HEK293 (cell line): ENCODE measurements around the gene RGS11.

Experiments
- CTCF ChIA-PET: fragments of 350-600 bp; formaldehyde crosslinking; extraction: SDS; loops from one replicate; lab custom pipeline; 2021; ENCODE audit warnings: antibody characterized with exemption; lab: Yijun Ruan, JAX
- POLR2A ChIA-PET: fragments of 300-600 bp; formaldehyde crosslinking; extraction: SDS; loops from one replicate; lab custom pipeline; 2020; ENCODE audit warnings: antibody characterized with exemption, inconsistent platforms; lab: Yijun Ruan, JAX
- H3K27ac ChIP-seq: fragments of 200-500 bp; sonication (Bioruptor generic); 2 replicates; pipeline ENCODE4 v1.5.1; 2014; ENCODE audit warnings: low read depth, low read length, control low read depth, inconsistent platforms; ENCODE audit errors: extremely low read depth
- H3K36me3 ChIP-seq, 2 experiments: fragments of 200-500 bp in 1 of 2; sonication (Bioruptor generic) in 1 of 2; 1 replicate in 1 of 2; 2 replicates in 1 of 2; pipeline ENCODE4 v1.5.1; 2014 to 2017; ENCODE audit warnings: inconsistent platforms in 2 of 2, low read length in 2 of 2; ENCODE audit not compliant: control insufficient read depth in 2 of 2, insufficient read depth in 1 of 2
- H3K4me1 ChIP-seq: fragments of 200-500 bp; sonication (Bioruptor generic); 2 replicates; pipeline ENCODE4 v1.5.1; 2014; ENCODE audit warnings: mild to moderate bottlenecking, low read length, inconsistent platforms; ENCODE audit not compliant: control insufficient read depth, insufficient read depth
- H3K4me3 ChIP-seq: 2 replicates; pipeline ENCODE4 v1.5.1; 2011; ENCODE audit warnings: low read depth, mild to moderate bottlenecking, control low read depth, low read length, moderate library complexity
- H3K9me3 ChIP-seq: fragments of 200-500 bp; sonication (Bioruptor generic); 2 replicates; pipeline ENCODE4 v1.5.1; 2014; ENCODE audit warnings: low read depth, low read length, inconsistent platforms; ENCODE audit not compliant: control insufficient read depth, insufficient read depth
- PRDM1 ChIP-seq: fragments of 450-650 bp; formaldehyde crosslinking; IDR thresholded peaks from 2 replicates; pipeline ENCODE4; 2016; ENCODE audit warnings: missing biosample characterization, missing genetic modification characterization
- SP3 ChIP-seq: fragments of 450-650 bp; formaldehyde crosslinking; IDR thresholded peaks from 2 replicates; pipeline ENCODE4 v1.5.1; 2016; ENCODE audit warnings: missing biosample characterization, missing genetic modification characterization
- ZNF311 ChIP-seq: fragments of 450-650 bp; formaldehyde crosslinking; IDR thresholded peaks from 2 replicates; pipeline ENCODE4 v1.5.1; 2017; ENCODE audit warnings: missing biosample characterization, missing genetic modification characterization, borderline replicate concordance
- ZNF335 ChIP-seq: fragments of 450-650 bp; formaldehyde crosslinking; conservative IDR thresholded peaks from 2 replicates; pipeline ENCODE4 v1.5.1; 2016; ENCODE audit warnings: missing biosample characterization, missing genetic modification characterization
- ZNF350 ChIP-seq: fragments of 450-650 bp; formaldehyde crosslinking; IDR thresholded peaks from 2 replicates; pipeline ENCODE4 v1.5.0; 2017; ENCODE audit warnings: missing biosample characterization, mild to moderate bottlenecking, missing genetic modification characterization
- ZNF433 ChIP-seq: fragments of 450-650 bp; formaldehyde crosslinking; IDR thresholded peaks from 2 replicates; pipeline ENCODE4 v1.5.1; 2016; ENCODE audit warnings: missing biosample characterization, missing genetic modification characterization, low read depth
- ZNF514 ChIP-seq: fragments of 450-650 bp; formaldehyde crosslinking; IDR thresholded peaks from 2 replicates; pipeline ENCODE4 v1.5.1; 2016; ENCODE audit warnings: missing biosample characterization, missing genetic modification characterization
- ZNF521 ChIP-seq: fragments of 450-650 bp; formaldehyde crosslinking; IDR thresholded peaks from 2 replicates; pipeline ENCODE4 v1.5.1; 2017; ENCODE audit warnings: missing biosample characterization, mild to moderate bottlenecking, missing genetic modification characterization
- ZNF530 ChIP-seq: fragments of 450-650 bp; formaldehyde crosslinking; IDR thresholded peaks from 2 replicates; pipeline ENCODE4 v1.5.1; 2016; ENCODE audit warnings: low read depth, missing biosample characterization, missing genetic modification characterization
- ZNF544 ChIP-seq: fragments of 450-650 bp; formaldehyde crosslinking; IDR thresholded peaks from 2 replicates; pipeline ENCODE4 v1.5.0; 2017; ENCODE audit warnings: missing biosample characterization, missing genetic modification characterization
- ZNF776 ChIP-seq: fragments of 450-650 bp; formaldehyde crosslinking; IDR thresholded peaks from 2 replicates; pipeline ENCODE4 v1.5.0; 2017; ENCODE audit warnings: missing biosample characterization, missing genetic modification characterization, borderline replicate concordance
- TF ChIP-seq, protein P1 (sequence below): fragments of 450-650 bp; formaldehyde crosslinking; IDR thresholded peaks from 2 replicates; pipeline ENCODE4 v1.5.1; 2016; ENCODE audit warnings: missing biosample characterization, missing genetic modification characterization
- TF ChIP-seq, protein P2 (sequence below): fragments of 450-650 bp; formaldehyde crosslinking; conservative IDR thresholded peaks from 2 replicates; pipeline ENCODE4 v1.5.1; 2016; ENCODE audit warnings: low read depth, missing biosample characterization, missing genetic modification characterization
- TF ChIP-seq, protein P3 (sequence below): fragments of 450-650 bp; formaldehyde crosslinking; optimal IDR thresholded peaks from 2 replicates; pipeline ENCODE3; 2016; ENCODE audit warnings: missing biosample characterization, mild to moderate bottlenecking, missing genetic modification characterization
- TF ChIP-seq, protein P4 (sequence below): fragments of 450-650 bp; formaldehyde crosslinking; IDR thresholded peaks from 2 replicates; pipeline ENCODE4 v1.5.1; 2016; ENCODE audit warnings: missing biosample characterization, missing genetic modification characterization
- TF ChIP-seq, protein P5 (sequence below): fragments of 450-650 bp; formaldehyde crosslinking; IDR thresholded peaks from 2 replicates; pipeline ENCODE4 v1.5.1; 2016; ENCODE audit warnings: missing biosample characterization, missing genetic modification characterization, borderline replicate concordance
- TF ChIP-seq, protein P6 (sequence below): fragments of 450-650 bp; IDR thresholded peaks from 2 replicates; pipeline ENCODE4 v1.5.1; 2018; ENCODE audit warnings: missing biosample characterization, mild to moderate bottlenecking, missing genetic modification characterization
- TF ChIP-seq, protein P7 (sequence below): fragments of 450-650 bp; formaldehyde crosslinking; IDR thresholded peaks from 2 replicates; pipeline ENCODE4 v1.5.1; 2016; ENCODE audit warnings: missing biosample characterization, missing genetic modification characterization

Gene RGS11

DNA sequence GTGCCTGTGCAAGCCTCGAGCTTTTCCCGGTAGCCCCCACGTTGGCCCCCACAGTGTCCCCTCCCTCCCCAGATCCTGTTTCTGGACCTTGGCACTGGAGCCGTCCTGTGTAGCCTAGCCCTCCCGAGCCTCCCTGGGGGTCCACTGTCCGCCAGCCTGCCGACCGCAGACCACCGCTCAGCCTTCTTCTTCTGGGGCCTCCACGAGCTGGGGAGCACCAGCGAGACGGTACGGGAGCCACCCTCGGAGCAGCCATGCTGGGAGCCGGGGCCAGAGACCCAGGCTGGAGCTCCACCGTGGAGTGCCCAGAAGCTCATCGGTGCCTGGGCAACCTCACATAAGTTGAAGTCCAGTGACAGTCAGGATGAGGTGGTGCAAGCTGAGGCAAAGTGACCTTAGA, 11.8 kb downstream of the RGS11 start (continued):
- TF ChIP-seq, protein P1, sequence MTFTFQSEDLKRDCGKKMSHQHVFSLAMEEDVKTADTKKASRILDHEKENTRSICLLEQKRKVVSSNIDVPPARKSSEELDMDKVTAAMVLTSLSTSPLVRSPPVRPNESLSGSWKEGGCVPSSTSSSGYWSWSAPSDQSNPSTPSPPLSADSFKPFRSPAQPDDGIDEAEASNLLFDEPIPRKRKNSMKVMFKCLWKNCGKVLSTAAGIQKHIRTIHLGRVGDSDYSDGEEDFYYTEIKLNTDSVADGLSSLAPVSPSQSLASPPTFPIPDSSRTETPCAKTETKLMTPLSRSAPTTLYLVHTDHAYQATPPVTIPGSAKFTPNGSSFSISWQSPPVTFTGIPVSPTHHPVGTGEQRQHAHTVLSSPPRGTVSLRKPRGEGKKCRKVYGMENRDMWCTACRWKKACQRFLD (tag by site-specific recombination): no peak
- TF ChIP-seq ZNF350 (tag by site-specific recombination): no peak
- no peak for TF ChIP-seq ZNF776 (tag by site-specific recombination)
- no peak for TF ChIP-seq ZNF514 (tag by site-specific recombination)
- TF ChIP-seq, protein P2, sequence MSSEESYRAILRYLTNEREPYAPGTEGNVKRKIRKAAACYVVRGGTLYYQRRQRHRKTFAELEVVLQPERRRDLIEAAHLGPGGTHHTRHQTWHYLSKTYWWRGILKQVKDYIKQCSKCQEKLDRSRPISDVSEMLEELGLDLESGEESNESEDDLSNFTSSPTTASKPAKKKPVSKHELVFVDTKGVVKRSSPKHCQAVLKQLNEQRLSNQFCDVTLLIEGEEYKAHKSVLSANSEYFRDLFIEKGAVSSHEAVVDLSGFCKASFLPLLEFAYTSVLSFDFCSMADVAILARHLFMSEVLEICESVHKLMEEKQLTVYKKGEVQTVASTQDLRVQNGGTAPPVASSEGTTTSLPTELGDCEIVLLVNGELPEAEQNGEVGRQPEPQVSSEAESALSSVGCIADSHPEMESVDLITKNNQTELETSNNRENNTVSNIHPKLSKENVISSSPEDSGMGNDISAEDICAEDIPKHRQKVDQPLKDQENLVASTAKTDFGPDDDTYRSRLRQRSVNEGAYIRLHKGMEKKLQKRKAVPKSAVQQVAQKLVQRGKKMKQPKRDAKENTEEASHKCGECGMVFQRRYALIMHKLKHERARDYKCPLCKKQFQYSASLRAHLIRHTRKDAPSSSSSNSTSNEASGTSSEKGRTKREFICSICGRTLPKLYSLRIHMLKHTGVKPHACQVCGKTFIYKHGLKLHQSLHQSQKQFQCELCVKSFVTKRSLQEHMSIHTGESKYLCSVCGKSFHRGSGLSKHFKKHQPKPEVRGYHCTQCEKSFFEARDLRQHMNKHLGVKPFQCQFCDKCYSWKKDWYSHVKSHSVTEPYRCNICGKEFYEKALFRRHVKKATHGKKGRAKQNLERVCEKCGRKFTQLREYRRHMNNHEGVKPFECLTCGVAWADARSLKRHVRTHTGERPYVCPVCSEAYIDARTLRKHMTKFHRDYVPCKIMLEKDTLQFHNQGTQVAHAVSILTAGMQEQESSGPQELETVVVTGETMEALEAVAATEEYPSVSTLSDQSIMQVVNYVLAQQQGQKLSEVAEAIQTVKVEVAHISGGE: no peak
- TF ChIP-seq PRDM1 (tag by site-specific recombination): no peak

DNA sequence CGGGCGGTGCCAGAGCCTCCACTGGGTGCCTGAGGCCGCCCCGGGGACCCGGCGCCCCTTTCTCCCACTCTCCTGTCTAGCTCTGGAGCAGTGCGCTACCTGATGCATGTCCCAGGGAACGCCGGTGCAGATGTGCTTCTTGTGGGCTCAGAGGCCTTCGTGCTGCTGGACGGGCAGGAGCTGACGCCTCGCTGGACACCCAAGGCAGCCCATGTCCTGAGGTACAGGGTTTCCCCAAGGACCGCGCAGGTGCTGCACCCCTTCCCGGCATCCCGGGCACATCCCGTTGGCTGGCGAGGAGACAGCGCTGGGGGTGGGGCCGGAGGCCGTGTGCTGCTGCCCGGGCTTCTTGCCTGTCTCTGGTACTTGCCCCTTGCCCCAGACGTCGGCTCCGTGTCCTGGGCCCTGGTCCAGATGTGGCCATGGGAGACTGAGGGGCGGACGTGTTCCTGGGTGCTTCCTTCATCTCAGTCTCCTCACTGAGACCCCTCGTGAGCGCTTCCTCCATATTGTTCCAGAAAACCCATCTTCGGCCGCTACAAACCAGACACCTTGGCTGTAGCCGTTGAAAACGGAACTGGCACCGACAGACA, 12.5 kb downstream of the RGS11 start:
- H3K9me3 ChIP-seq: no peaks in the 10 kb centered on the region
- no peak overlapping the region for H3K27ac ChIP-seq
- H3K4me1 ChIP-seq: no peaks in the 10 kb centered on the region
- ChIA-PET POLR2A (no interaction called here), CTCF (interaction anchor here (0.9 kb wide), 1 partner anchor 9 kb away, joined by 3 read pairs; no protein-coding TSS in a partner anchor)
- H3K36me3 ChIP-seq: peaks cover 0 to 55% of the 10 kb centered on the region in 2 experiments; a peak in 1 of 3 replicates
- no peak overlapping the region for H3K4me3 ChIP-seq
- no peak for TF ChIP-seq ZNF544 (tag by site-specific recombination)
- TF ChIP-seq ZNF433: no peak
- no peak for TF ChIP-seq ZNF530 (tag by site-specific recombination)
- TF ChIP-seq ZNF311: no peak
- no peak for TF ChIP-seq ZNF335 (tag by site-specific recombination)
- TF ChIP-seq, protein P3, sequence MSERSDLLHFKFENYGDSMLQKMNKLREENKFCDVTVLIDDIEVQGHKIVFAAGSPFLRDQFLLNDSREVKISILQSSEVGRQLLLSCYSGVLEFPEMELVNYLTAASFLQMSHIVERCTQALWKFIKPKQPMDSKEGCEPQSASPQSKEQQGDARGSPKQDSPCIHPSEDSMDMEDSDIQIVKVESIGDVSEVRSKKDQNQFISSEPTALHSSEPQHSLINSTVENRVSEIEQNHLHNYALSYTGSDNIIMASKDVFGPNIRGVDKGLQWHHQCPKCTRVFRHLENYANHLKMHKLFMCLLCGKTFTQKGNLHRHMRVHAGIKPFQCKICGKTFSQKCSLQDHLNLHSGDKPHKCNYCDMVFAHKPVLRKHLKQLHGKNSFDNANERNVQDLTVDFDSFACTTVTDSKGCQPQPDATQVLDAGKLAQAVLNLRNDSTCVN: no peak
- no peak for TF ChIP-seq ZNF521 (tag by site-specific recombination)
- no peak for TF ChIP-seq ZNF776 (tag by site-specific recombination)
- TF ChIP-seq, protein P4, sequence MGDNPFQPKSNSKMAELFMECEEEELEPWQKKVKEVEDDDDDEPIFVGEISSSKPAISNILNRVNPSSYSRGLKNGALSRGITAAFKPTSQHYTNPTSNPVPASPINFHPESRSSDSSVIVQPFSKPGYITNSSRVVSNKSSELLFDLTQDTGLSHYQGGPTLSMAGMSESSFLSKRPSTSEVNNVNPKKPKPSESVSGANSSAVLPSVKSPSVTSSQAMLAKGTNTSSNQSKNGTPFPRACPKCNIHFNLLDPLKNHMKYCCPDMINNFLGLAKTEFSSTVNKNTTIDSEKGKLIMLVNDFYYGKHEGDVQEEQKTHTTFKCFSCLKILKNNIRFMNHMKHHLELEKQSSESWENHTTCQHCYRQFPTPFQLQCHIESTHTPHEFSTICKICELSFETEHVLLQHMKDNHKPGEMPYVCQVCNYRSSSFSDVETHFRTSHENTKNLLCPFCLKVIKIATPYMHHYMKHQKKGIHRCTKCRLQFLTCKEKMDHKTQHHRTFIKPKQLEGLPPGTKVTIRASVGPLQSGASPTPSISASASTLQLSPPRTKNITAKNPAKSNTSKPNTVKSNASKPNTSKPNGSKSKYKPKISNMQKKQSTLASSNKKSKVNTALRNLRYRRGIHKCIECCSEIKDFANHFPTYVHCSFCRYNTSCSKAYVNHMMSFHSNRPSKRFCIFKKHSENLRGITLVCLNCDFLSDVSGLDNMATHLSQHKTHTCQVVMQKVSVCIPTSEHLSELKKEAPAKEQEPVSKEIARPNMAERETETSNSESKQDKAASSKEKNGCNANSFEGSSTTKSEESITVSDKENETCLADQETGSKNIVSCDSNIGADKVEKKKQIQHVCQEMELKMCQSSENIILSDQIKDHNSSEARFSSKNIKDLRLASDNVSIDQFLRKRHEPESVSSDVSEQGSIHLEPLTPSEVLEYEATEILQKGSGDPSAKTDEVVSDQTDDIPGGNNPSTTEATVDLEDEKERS (tag by site-specific recombination): no peak
- TF ChIP-seq, protein P5, sequence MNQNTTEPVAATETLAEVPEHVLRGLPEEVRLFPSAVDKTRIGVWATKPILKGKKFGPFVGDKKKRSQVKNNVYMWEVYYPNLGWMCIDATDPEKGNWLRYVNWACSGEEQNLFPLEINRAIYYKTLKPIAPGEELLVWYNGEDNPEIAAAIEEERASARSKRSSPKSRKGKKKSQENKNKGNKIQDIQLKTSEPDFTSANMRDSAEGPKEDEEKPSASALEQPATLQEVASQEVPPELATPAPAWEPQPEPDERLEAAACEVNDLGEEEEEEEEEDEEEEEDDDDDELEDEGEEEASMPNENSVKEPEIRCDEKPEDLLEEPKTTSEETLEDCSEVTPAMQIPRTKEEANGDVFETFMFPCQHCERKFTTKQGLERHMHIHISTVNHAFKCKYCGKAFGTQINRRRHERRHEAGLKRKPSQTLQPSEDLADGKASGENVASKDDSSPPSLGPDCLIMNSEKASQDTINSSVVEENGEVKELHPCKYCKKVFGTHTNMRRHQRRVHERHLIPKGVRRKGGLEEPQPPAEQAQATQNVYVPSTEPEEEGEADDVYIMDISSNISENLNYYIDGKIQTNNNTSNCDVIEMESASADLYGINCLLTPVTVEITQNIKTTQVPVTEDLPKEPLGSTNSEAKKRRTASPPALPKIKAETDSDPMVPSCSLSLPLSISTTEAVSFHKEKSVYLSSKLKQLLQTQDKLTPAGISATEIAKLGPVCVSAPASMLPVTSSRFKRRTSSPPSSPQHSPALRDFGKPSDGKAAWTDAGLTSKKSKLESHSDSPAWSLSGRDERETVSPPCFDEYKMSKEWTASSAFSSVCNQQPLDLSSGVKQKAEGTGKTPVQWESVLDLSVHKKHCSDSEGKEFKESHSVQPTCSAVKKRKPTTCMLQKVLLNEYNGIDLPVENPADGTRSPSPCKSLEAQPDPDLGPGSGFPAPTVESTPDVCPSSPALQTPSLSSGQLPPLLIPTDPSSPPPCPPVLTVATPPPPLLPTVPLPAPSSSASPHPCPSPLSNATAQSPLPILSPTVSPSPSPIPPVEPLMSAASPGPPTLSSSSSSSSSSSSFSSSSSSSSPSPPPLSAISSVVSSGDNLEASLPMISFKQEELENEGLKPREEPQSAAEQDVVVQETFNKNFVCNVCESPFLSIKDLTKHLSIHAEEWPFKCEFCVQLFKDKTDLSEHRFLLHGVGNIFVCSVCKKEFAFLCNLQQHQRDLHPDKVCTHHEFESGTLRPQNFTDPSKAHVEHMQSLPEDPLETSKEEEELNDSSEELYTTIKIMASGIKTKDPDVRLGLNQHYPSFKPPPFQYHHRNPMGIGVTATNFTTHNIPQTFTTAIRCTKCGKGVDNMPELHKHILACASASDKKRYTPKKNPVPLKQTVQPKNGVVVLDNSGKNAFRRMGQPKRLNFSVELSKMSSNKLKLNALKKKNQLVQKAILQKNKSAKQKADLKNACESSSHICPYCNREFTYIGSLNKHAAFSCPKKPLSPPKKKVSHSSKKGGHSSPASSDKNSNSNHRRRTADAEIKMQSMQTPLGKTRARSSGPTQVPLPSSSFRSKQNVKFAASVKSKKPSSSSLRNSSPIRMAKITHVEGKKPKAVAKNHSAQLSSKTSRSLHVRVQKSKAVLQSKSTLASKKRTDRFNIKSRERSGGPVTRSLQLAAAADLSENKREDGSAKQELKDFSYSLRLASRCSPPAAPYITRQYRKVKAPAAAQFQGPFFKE (tag by site-specific recombination): no peak
- TF ChIP-seq, protein P6, sequence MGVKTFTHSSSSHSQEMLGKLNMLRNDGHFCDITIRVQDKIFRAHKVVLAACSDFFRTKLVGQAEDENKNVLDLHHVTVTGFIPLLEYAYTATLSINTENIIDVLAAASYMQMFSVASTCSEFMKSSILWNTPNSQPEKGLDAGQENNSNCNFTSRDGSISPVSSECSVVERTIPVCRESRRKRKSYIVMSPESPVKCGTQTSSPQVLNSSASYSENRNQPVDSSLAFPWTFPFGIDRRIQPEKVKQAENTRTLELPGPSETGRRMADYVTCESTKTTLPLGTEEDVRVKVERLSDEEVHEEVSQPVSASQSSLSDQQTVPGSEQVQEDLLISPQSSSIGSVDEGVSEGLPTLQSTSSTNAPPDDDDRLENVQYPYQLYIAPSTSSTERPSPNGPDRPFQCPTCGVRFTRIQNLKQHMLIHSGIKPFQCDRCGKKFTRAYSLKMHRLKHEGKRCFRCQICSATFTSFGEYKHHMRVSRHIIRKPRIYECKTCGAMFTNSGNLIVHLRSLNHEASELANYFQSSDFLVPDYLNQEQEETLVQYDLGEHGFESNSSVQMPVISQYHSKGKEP (tag by site-specific recombination): no peak
- TF ChIP-seq, protein P7, sequence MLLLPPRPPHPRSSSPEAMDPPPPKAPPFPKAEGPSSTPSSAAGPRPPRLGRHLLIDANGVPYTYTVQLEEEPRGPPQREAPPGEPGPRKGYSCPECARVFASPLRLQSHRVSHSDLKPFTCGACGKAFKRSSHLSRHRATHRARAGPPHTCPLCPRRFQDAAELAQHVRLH (tag by site-specific recombination): no peak
- no peak for TF ChIP-seq SP3 (tag by site-specific recombination)
